SK-N-MC (cell line): Measurements from ENCODE around the gene RGS6.
"Not testable (repeated sequence)": the region's sequence is repeated elsewhere in the genome, so short reads cannot be mapped to it uniquely, and the experiment has no call there.

Experiments used
- EZH2 ChIP-seq: fragments of 200-600 bp; sonication (generic); IDR thresholded peaks from one replicate; pipeline ENCODE4 v1.6.1; 2017; ENCODE audit warnings: antibody characterized with exemption
- FOXP2 ChIP-seq: optimal IDR thresholded peaks from 2 replicates; pipeline ENCODE3; 2011; ENCODE audit warnings: mild to moderate bottlenecking, moderate library complexity; ENCODE audit not compliant: insufficient read depth; ENCODE audit errors: extremely low read length, control extremely low read depth
- POLR2AphosphoS5 ChIP-seq: IDR thresholded peaks from 2 replicates; pipeline ENCODE4 v1.6.1; 2012; ENCODE audit warnings: mild to moderate bottlenecking, low read depth, low read length, borderline replicate concordance

DNA sequence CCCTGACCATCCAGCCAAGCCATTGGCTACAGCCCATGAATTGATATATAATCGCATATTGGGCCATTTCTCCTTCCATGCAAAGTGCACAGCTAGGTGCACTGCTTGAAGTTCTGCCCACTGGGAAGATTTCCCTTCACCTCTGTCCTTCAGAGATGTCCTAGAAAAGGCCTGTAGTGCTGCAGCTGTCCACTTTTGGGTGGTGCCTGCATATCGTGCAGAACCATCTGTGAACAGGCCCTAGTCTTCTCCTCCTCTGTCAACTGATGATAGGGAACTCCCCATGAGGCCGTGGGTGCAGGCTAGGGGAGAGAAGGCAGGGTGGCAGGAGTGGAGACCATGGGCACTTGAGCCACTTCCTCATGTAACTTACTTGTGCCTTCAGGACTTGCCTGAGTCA lies 6.0 kb downstream of the RGS6 start:
- TF ChIP-seq POLR2AphosphoS5, EZH2, FOXP2: not testable (repeated sequence)
